HG03565 (cell line): ENCODE data around the gene THAP7.
"Not testable (repeated sequence)": the region's sequence is repeated elsewhere in the genome, so short reads cannot be mapped to it uniquely, and the experiment has no call there.

Experiments
- ATAC-seq: cut with Tn5 transposase; IDR thresholded peaks from one replicate; pipeline ENCODE4 v1.9.1; 2021; ENCODE audit warnings: mild to moderate bottlenecking, moderate library complexity; ENCODE audit not compliant: unreplicated experiment

Gene THAP7

GRCh38 chr22:21013657-21014201 is 11.8 kb upstream of the THAP7 start:
- ATAC-seq: no peak

GRCh38 chr22:21012446-21013407 is 10.8 kb upstream of the THAP7 start:
- no peak for ATAC-seq

GRCh38 chr22:21010426-21011113 is 8.7 kb upstream of the THAP7 start:
- ATAC-seq: no peak

DNA sequence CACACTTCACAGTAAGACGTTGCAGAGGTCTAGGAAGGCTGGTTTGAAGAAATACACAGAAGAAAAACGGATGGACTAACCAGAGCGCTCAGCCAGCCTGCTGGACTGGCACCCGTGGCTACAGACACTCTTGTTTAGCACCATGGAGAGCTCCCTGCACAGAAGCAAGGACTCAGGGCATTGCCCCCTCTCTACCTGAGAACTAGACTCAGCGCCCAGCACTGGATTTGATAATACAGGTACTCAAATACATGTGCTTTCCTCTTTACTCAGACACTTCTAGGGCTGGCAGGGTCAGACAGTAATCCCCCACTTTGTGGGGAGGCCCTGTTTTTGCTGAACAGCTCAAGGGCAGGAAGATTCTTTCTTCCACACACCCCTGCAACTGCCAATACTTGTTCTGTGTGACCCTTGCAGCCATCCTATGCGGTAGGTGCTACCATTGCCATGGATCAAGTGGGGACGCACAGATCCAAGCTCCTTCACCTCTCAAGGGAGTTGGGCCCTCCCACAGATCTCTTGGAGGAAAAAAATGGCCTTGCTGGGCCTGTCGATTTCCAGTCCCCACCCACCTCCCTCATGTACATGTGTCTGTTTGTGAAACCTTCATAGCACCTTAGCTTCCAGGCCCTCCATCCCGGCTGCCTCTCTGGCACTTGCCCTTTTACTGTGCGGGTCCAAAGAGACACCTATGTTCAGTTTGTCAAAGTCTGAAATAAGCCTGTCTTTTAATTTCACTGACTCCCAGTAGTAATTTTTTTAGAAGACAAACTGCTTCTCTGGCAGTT is 7.9 kb upstream of the THAP7 start:
- no peak for ATAC-seq

GRCh38 chr22:21009208-21009607 is 7.3 kb upstream of the THAP7 start:
- not testable (repeated sequence) for ATAC-seq

DNA sequence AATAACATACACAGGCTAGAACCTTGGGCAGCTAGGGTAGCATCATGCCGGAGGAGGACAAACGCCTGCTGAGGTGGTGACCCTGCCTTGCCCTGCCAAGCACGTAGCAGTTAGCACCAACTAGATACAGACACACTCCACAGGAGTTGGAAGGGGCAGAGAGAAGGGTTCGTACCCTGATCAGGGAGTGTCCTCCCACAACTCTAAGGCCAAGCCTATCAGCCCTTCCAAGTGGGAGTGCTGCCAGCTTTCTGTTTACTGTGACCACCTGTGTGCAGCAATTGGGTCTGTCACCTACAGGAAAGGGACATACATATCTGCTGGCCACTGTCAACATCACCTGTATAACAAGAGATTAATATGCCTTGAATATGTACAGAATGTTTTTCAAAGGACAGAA is 1.9 kb upstream of the THAP7 start:
- ATAC-seq: no peak

- ATAC-seq: no peak
Observed at GRCh38 chr22:21000987-21001600, 824 bp downstream of the THAP7 start.

- no peak for ATAC-seq
Observed at GRCh38 chr22:21000207-21000986, 1.5 kb downstream of the THAP7 start.

DNA sequence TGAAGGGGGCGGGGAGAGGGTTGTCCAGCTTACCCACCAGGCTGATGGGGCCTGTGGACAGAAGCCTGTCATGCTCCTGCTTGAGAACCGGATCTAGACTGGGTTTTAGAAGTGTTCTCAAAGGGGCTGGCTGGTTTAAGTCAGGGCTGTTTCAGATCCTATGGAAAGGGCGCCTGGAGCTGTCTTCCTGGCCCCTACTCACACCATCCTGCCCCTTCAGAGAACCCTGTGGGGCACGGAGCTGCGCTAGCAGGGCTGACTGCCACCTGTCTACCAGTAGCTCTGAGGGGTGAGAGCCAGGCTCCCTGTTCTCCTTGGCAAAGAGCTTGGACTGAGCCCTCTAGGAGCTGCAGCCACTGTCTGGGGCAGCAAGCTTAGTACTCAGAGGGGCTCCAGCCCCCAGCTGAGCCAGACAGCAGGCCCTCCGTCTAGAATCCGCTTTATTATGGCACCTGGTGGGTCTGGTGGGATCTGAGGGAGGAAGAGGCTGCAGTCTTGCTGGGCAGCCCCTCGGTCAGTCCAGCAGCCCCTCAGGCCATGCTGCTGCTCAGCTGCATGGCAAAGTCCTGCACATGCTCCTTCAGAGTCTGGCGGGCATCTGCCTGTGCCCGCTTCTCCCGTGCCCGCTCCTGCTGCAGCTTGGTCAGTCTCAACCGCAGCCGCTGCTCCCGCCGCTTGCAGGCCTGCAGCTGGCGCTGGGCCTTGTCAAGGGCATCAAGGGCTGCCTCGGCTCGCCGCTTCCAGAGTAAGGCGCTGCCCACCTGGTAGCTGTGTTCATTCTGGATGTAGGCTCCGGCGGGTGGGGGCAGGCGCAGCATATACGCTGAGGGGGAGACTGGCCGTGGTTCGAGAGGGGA is 2.3 kb downstream of the THAP7 start:
- no peak for ATAC-seq

- ATAC-seq: no peak
Observed at GRCh38 chr22:20998411-20999336, 3.2 kb downstream of the THAP7 start.

DNA sequence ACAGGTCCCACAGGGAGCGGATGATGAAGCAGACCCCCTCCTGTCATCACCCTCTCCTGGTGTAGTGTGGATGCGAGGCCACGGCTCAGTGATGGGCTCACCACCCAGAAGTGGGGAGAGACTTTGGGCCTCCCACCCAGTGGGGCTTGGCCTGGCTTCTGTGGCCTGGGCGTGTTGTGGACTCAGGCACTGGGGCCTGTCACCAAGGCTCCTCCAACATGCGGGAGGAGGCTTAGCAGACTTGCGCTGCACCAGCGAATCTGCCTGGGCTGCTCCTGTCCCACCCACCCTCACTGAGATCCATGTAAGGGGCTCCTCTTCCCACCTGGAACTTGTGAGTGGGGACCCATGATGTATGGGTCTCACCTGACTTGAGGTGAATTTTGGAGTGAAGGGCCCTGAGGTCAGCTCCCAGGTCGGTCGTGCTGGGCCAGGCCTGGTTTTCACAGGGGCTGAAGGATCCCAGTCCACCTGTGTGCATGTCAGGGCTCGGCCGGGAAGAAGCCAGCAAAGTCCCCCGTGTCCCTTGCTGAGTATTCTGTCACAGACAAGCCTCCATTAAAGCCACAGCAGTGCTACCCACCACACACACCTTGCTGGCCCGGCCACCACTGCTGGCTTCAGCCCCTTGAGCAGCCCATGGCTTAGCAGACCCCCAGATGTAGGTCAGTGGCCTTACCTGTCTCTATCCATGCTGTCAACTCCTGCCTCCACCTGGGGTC is 4.2 kb downstream of the THAP7 start:
- ATAC-seq: no peak

GRCh38 chr22:20996598-20997535 is 5.1 kb downstream of the THAP7 start:
- ATAC-seq: no peak

GRCh38 chr22:20996031-20996410 is 5.9 kb downstream of the THAP7 start:
- no peak for ATAC-seq

DNA sequence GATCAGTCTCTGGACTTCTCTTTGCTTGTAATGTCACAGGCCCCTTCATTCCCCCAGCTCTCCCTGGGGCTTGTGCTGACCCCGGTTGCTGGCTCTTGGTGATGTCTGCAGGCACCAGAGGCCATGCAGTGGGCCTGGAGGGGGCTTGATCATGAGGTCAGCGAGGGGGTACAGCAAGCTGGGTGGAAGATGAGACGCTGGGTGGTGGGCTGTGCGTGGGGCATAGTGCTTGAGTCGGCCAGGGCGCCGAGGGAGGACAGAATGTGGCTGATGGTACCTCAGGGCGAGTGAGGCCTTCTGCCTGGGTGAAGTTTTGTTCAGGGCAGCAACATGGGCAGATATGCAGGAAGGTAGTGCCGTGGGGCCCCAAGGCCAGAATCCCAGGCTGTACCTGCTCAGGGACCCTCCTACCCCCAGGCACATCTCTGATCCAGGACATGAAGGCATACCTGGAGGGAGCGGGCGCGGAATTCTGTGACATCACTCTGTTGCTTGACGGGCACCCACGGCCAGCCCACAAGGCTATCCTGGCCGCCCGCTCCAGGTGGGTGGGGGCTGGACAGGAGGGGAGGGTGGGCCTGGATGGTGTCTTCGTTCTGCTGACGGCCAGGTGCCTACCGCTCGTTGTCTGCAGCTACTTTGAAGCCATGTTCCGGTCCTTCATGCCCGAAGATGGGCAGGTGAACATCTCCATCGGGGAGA is 6.4 kb downstream of the THAP7 start:
- no peak for ATAC-seq

GRCh38 chr22:20994902-20995241 is 7.0 kb downstream of the THAP7 start:
- ATAC-seq: no peak
